ENCODE measurements around the gene NR2C2AP.

GRCh38 chr19:19240476-19240875 lies 37.3 kb upstream of the NR2C2AP start:
- TF ChIP-seq POLR2A (IDR thresholded peaks at IDR 0.05) (no peak), CTCF (IDR thresholded peaks at IDR 0.05) (no peak), POLR2AphosphoS5 (IDR thresholded peaks at IDR 0.05) (no peak)

All from breast epithelium (tissue), 3 donors.